GM19025 (cell line): Measurements from ENCODE around the gene RAB8B.
"Not testable (repeated sequence)": the region's sequence is repeated elsewhere in the genome, so short reads cannot be mapped to it uniquely, and the experiment has no call there.

Experiments
- ATAC-seq: cut with Tn5 transposase; IDR thresholded peaks from one replicate; pipeline ENCODE4 v1.9.1; 2021; ENCODE audit warnings: mild to moderate bottlenecking, low read depth, moderate library complexity; ENCODE audit not compliant: unreplicated experiment

Gene RAB8B

GRCh38 chr15:63233667-63234423 lies 44.4 kb downstream of the RAB8B start:
- no peak for ATAC-seq

GRCh38 chr15:63234451-63234870 lies 45.1 kb downstream of the RAB8B start:
- ATAC-seq: no peak

GRCh38 chr15:63236272-63236671 lies 46.9 kb downstream of the RAB8B start:
- no peak for ATAC-seq

- ATAC-seq: not testable (repeated sequence)
These were observed 47.7 kb downstream of the RAB8B start for GRCh38 chr15:63237086-63237485.

- no peak for ATAC-seq
These were observed 48.8 kb downstream of the RAB8B start for GRCh38 chr15:63238171-63238570.

- no peak for ATAC-seq
These were observed 49.4 kb downstream of the RAB8B start for GRCh38 chr15:63238796-63239195.

- ATAC-seq: no peak
These were observed 50.7 kb downstream of the RAB8B start for GRCh38 chr15:63240109-63240508.

- no peak for ATAC-seq
These were observed 51.9 kb downstream of the RAB8B start for GRCh38 chr15:63241316-63241715.

- no peak for ATAC-seq
These were observed 53.7 kb downstream of the RAB8B start for GRCh38 chr15:63243101-63243500.

GRCh38 chr15:63243776-63244175 lies 54.4 kb downstream of the RAB8B start:
- ATAC-seq: no peak

GRCh38 chr15:63244399-63244798 lies 55.0 kb downstream of the RAB8B start:
- no peak for ATAC-seq

GRCh38 chr15:63244976-63245645 lies 55.7 kb downstream of the RAB8B start:
- ATAC-seq: no peak

- no peak for ATAC-seq
These were observed 57.5 kb downstream of the RAB8B start for GRCh38 chr15:63246691-63247469.

GRCh38 chr15:63250312-63250965 lies 61.0 kb downstream of the RAB8B start:
- ATAC-seq: no peak

- no peak for ATAC-seq
These were observed 62.3 kb downstream of the RAB8B start for GRCh38 chr15:63251701-63252100.

GRCh38 chr15:63252292-63252691 lies 62.9 kb downstream of the RAB8B start:
- ATAC-seq: no peak

GRCh38 chr15:63254991-63255390 lies 65.6 kb downstream of the RAB8B start:
- ATAC-seq: no peak

GRCh38 chr15:63255489-63255990 lies 66.1 kb downstream of the RAB8B start:
- ATAC-seq: no peak

- no peak for ATAC-seq
These were observed 67.2 kb downstream of the RAB8B start for GRCh38 chr15:63256433-63257274.

- no peak for ATAC-seq
These were observed 69.3 kb downstream of the RAB8B start for GRCh38 chr15:63258658-63259057.
